B cell (primary cell): ENCODE measurements around the gene ST6GALNAC2.

ENCODE experiments used
- EZH2 ChIP-seq: IDR thresholded peaks from 2 replicates; pipeline ENCODE4 v1.6.1; 2012; ENCODE audit warnings: borderline replicate concordance, low read depth, mild to moderate bottlenecking, moderate library complexity, low read length; ENCODE audit not compliant: insufficient read depth, poor library complexity, severe bottlenecking
- TF ChIP-seq, protein P1 (sequence below): fragments of 200-600 bp; IDR thresholded peaks from one replicate; pipeline ENCODE4 v1.8.0; 2022; ENCODE audit warnings: antibody characterized with exemption, mild to moderate bottlenecking

GRCh38 chr17:76550712-76551615, 34.7 kb downstream of the ST6GALNAC2 start:
- TF ChIP-seq, protein P1, sequence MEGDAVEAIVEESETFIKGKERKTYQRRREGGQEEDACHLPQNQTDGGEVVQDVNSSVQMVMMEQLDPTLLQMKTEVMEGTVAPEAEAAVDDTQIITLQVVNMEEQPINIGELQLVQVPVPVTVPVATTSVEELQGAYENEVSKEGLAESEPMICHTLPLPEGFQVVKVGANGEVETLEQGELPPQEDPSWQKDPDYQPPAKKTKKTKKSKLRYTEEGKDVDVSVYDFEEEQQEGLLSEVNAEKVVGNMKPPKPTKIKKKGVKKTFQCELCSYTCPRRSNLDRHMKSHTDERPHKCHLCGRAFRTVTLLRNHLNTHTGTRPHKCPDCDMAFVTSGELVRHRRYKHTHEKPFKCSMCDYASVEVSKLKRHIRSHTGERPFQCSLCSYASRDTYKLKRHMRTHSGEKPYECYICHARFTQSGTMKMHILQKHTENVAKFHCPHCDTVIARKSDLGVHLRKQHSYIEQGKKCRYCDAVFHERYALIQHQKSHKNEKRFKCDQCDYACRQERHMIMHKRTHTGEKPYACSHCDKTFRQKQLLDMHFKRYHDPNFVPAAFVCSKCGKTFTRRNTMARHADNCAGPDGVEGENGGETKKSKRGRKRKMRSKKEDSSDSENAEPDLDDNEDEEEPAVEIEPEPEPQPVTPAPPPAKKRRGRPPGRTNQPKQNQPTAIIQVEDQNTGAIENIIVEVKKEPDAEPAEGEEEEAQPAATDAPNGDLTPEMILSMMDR = no peak
- no peak for TF ChIP-seq EZH2
